ENCODE results near the gene VPS37C. TPM values are rescaled to one million over a fixed set of nuclear protein-coding genes. Genes with fewer than 3 reads are reported as not detected.

VPS37C gene
- 14.2 and 16.9 TPM in 2 replicates for total RNA-seq

DNA sequence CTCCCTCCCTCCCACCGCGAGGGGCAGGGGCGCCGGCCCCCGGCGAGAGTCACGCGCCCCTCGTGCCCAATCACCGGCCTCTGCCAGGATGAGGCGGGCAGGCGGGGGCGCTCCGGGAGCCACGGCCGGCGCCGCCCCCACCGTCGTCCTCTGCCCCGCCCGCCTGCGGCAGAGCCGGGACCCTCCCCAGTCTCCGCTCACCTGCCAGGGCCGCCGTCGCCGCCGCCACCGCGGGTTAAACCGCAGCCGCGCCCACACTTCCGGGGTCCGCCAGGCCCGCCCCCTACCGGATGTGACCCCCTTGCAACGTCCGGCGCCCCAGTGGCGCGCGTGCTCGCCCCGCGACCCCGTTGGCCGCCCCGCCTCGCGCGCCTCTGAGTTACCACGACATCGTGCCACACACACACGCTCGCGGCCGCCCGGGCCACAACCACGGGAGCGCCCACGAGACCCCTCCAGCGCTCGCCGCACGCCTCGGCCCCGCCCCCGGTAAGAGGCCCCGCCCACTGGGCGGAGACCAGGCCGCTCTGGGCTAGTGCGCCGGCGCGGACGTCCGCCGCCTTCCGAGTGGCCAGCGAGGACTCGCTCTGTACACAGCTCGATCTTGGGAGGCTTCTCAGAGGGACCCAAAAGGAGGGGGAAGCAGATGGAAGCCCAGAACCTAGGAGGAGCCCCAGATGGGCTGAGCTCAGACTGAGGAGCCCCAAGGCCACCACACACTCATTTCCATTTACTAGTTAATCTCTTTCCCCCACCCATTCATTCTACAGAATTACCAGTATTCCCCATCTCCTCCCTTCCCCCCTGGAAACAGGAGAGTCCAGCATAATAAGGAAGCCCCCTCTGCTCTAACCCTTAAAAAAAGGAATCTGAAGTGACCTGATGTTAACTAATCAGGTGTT is at the start of gene VPS37C:
Gene VPS37C, minus strand, starts transcription at position 237 of the 902 bp plus-strand sequence. CDS start 22,597 bp downstream, outside the sequence.

DNA sequence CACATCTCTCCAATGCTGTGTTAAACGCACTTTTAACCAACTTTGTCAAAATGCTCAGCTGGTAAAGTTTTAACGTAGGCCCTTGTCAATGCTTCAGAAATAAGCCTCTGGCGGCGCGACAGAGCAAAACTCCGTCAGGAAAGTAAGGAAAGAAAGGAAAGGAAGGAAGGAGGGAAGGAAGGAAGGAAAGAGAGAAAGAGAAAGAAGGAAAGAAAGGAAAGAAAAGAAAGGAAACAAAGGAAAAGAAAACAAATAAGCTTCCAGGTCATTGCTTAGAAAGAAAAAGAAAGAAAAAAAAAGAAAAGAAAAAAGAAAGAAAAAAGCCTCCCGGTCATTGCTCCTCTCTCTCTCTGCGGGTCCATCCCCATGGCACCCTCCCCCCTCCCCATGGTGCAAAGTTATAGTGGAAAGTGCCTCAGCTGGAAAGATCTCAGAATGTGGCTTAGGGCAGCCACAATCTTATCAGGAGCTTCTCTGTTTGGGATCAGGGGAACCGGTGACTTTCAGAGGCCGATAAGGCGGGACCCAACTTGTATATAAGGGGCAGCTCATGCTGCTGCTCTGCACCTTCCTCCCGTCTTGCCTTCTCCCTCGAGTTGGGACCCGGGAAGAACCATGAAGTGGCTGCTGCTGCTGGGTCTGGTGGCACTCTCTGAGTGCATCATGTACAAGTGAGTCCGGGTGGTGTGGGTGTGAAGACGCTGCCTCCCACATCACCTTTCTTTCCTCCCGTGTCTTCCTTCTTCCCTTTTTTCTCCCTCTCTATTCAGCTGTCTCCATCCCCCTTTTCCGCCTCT is 41.9 kb upstream of the VPS37C start, which contains the start of gene PGA3:
Gene PGA3, plus strand, starts transcription at position 566 of the 797 bp plus-strand sequence. Its CDS starts 50 bp downstream, at position 616.

Other genes starting within 250 kb of the VPS37C start
- gene TMEM109, start 247.3 kb downstream of the VPS37C start, total RNA-seq, result 71.0 and 107 TPM in 2 replicates
- gene TMEM132A, start 237.0 kb downstream of the VPS37C start, total RNA-seq, result 136 and 142 TPM in 2 replicates
- 0.65 and 1.9 TPM in 2 replicates for gene SLC15A3, start 209.2 kb downstream of the VPS37C start, total RNA-seq
- 0.25 and 0.33 TPM in 2 replicates for gene CD6, start 189.7 kb downstream of the VPS37C start, total RNA-seq
- not detected in 2 replicates for gene CD5, start 58.9 kb downstream of the VPS37C start, total RNA-seq
- not detected in 2 replicates for gene PGA3, start 42.1 kb upstream of the VPS37C start, total RNA-seq
- gene PGA4, start 60.9 kb upstream of the VPS37C start, total RNA-seq, result not detected in 2 replicates
- not detected in 2 replicates for gene PGA5, start 79.7 kb upstream of the VPS37C start, total RNA-seq
- 0.49 and 2.2 TPM in 2 replicates for gene VWCE, start 133.9 kb upstream of the VPS37C start, total RNA-seq
- gene DDB1, start 171.7 kb upstream of the VPS37C start, total RNA-seq, result 168 and 192 TPM in 2 replicates
- gene TKFC, start 171.8 kb upstream of the VPS37C start, total RNA-seq, result 25.3 and 50.5 TPM in 2 replicates
- 50.5 and 56.3 TPM in 2 replicates for gene CYB561A3, start 200.5 kb upstream of the VPS37C start, total RNA-seq
- gene TMEM138, start 200.9 kb upstream of the VPS37C start, total RNA-seq, result 12.5 and 36.2 TPM in 2 replicates
- 11.7 and 18.1 TPM in 2 replicates for gene TMEM216, start 231.2 kb upstream of the VPS37C start, total RNA-seq

Data from mesangial cell (primary cell).